Measurements from ENCODE around the gene PTGDR.

DNA sequence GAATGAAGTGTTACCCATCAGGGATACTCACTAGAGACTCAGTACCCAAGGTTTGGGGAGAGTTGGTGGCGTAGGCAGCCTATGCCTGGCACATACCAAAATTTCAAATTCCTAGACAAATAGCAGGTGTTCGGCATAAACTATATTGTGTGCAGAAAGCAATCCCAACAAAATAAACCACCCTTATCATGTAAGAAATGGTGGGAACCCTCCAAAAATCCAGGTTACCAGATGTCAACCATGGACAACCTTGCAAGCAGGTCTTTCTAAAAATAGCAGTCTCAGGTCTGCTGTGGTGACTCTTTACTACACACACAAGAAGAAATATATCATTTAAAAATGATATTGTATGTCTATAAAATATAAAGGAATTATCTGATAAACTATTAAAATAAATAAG is 28.9 kb downstream of the PTGDR start:
- TF ChIP-seq, protein P1, sequence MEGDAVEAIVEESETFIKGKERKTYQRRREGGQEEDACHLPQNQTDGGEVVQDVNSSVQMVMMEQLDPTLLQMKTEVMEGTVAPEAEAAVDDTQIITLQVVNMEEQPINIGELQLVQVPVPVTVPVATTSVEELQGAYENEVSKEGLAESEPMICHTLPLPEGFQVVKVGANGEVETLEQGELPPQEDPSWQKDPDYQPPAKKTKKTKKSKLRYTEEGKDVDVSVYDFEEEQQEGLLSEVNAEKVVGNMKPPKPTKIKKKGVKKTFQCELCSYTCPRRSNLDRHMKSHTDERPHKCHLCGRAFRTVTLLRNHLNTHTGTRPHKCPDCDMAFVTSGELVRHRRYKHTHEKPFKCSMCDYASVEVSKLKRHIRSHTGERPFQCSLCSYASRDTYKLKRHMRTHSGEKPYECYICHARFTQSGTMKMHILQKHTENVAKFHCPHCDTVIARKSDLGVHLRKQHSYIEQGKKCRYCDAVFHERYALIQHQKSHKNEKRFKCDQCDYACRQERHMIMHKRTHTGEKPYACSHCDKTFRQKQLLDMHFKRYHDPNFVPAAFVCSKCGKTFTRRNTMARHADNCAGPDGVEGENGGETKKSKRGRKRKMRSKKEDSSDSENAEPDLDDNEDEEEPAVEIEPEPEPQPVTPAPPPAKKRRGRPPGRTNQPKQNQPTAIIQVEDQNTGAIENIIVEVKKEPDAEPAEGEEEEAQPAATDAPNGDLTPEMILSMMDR (IDR thresholded peaks at IDR 0.05; ENCODE audit: low read depth, low read length), result no peak
- no peak for TF ChIP-seq POLR2A (IDR thresholded peaks at IDR 0.05; ENCODE audit: extremely low read depth, insufficient read length)
- TF ChIP-seq, protein P2, sequence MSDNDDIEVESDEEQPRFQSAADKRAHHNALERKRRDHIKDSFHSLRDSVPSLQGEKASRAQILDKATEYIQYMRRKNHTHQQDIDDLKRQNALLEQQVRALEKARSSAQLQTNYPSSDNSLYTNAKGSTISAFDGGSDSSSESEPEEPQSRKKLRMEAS (IDR thresholded peaks at IDR 0.05; ENCODE audit: low read depth, low read length), result no peak
